Glutamatergic neuron (in vitro differentiated cells): ENCODE results near the gene RGS19. TPM values are rescaled to one million over a fixed set of nuclear protein-coding genes. Genes with fewer than 3 reads are reported as not detected.

Experiments
- DNase-seq: peaks from one replicate; pipeline ENCODE4 v3.0.0; 2022
- H3K27ac Mint-ChIP-seq: one replicate; pipeline ENCODE4 v1.8.0; 2020; ENCODE audit warnings: mild to moderate bottlenecking, mixed read lengths, inconsistent platforms; ENCODE audit not compliant: unreplicated experiment
- H3K27me3 Mint-ChIP-seq: one replicate; pipeline ENCODE4 v1.8.0; 2020; ENCODE audit warnings: mild to moderate bottlenecking, moderate library complexity, mixed read lengths, inconsistent platforms; ENCODE audit not compliant: unreplicated experiment
- H3K36me3 Mint-ChIP-seq: one replicate; pipeline ENCODE4 v1.8.0; 2020; ENCODE audit warnings: mild to moderate bottlenecking, mixed read lengths, inconsistent platforms; ENCODE audit not compliant: unreplicated experiment
- H3K4me1 Mint-ChIP-seq: one replicate; pipeline ENCODE4 v1.8.0; 2020; ENCODE audit warnings: mild to moderate bottlenecking, low read depth, mixed read lengths, inconsistent platforms; ENCODE audit not compliant: unreplicated experiment
- H3K4me3 Mint-ChIP-seq: one replicate; pipeline ENCODE4 v1.8.0; 2020; ENCODE audit warnings: mild to moderate bottlenecking, mixed read lengths, inconsistent platforms; ENCODE audit not compliant: unreplicated experiment
- H3K9me3 Mint-ChIP-seq: one replicate; pipeline ENCODE4 v1.8.0; 2020; ENCODE audit warnings: mild to moderate bottlenecking, moderate library complexity, mixed read lengths, inconsistent platforms; ENCODE audit not compliant: unreplicated experiment
- CTCF ChIP-seq: fragments of 200-600 bp; sonication (generic); IDR thresholded peaks from one replicate; pipeline ENCODE4 v1.5.0; 2021; ENCODE audit not compliant: partially characterized antibody, unreplicated experiment
- total RNA-seq: library from RNA; stranded (reverse); fragmentation: NEBNext Ultra II Directional; extraction: Animal tissue kit (Norgen Biotek cat#: 25700); gene quantifications from one replicate; pipeline ENCODE4 v1.2.1, GENCODE V29; 2021; ENCODE audit not compliant: unreplicated experiment

RGS19 gene
- total RNA-seq, 1 donor from 2014 or later, result 4.4 TPM

- H3K9me3 Mint-ChIP-seq, result peaks cover 3% of the 10 kb centered on the region
- peaks cover 18% of the 10 kb centered on the region for H3K27me3 Mint-ChIP-seq
- H3K27ac Mint-ChIP-seq, result no peak overlapping the region
Measured at GRCh38 chr20:64057628-64058498, 21.5 kb downstream of the RGS19 start.

GRCh38 chr20:64056889-64057627, 22.3 kb downstream of the RGS19 start:
- peaks cover 18% of the 10 kb centered on the region for H3K27me3 Mint-ChIP-seq
- H3K9me3 Mint-ChIP-seq, result peaks cover 3% of the 10 kb centered on the region
- DNase-seq, result no peak
- H3K27ac Mint-ChIP-seq, result no peak overlapping the region
- peaks cover 6% of the 10 kb centered on the region for H3K4me1 Mint-ChIP-seq
- H3K36me3 Mint-ChIP-seq, result no peaks in the 10 kb centered on the region
- H3K4me3 Mint-ChIP-seq, result no peak overlapping the region
- no peak for TF ChIP-seq CTCF

More at GRCh38 chr20:64057628-64058498, 21.5 kb downstream of the RGS19 start:
- H3K4me1 Mint-ChIP-seq, result peaks cover 6% of the 10 kb centered on the region
- peak; percentile 83 for TF ChIP-seq CTCF
- peak; percentile 86 for DNase-seq
- H3K4me3 Mint-ChIP-seq, result no peak overlapping the region
- H3K36me3 Mint-ChIP-seq, result no peaks in the 10 kb centered on the region

- H3K4me3 Mint-ChIP-seq, result no peak overlapping the region
- no peak for TF ChIP-seq CTCF
- H3K4me1 Mint-ChIP-seq, result peaks cover 6% of the 10 kb centered on the region
- peaks cover 2% of the 10 kb centered on the region for H3K9me3 Mint-ChIP-seq
- H3K27ac Mint-ChIP-seq, result no peak overlapping the region
- no peak for DNase-seq
- peaks cover 18% of the 10 kb centered on the region for H3K27me3 Mint-ChIP-seq
- H3K36me3 Mint-ChIP-seq, result no peaks in the 10 kb centered on the region
Measured at GRCh38 chr20:64056639-64056888, 22.8 kb downstream of the RGS19 start.

- H3K9me3 Mint-ChIP-seq, result peaks cover 2% of the 10 kb centered on the region
- no peak for TF ChIP-seq CTCF
- H3K4me3 Mint-ChIP-seq, result no peak overlapping the region
- peaks cover 18% of the 10 kb centered on the region for H3K27me3 Mint-ChIP-seq
- DNase-seq, result no peak
- no peaks in the 10 kb centered on the region for H3K36me3 Mint-ChIP-seq
- no peak overlapping the region for H3K27ac Mint-ChIP-seq
- H3K4me1 Mint-ChIP-seq, result peaks cover 6% of the 10 kb centered on the region
Measured at GRCh38 chr20:64055893-64056638, 23.3 kb downstream of the RGS19 start.
